Neuronal stem cell (in vitro differentiated cells): ENCODE measurements around the gene C1QTNF12. TPM values are rescaled to one million over a fixed set of nuclear protein-coding genes. Genes with fewer than 3 reads are reported as not detected.
"Not testable (repeated sequence)": the region's sequence is repeated elsewhere in the genome, so short reads cannot be mapped to it uniquely, and the experiment has no call there.

Source experiments
- DNase-seq: peaks from one replicate; pipeline ENCODE4 v3.0.0-alpha.2; 2013; ENCODE audit warnings: low spot score
- H2AFZ ChIP-seq: one replicate; pipeline ENCODE4 v1.6.1; 2013; ENCODE audit warnings: mild to moderate bottlenecking, low read length, inconsistent platforms
- H2AK5ac ChIP-seq: 2 replicates; pipeline ENCODE4 v1.6.1; 2013; ENCODE audit warnings: low read depth, mild to moderate bottlenecking, inconsistent platforms, low read length, moderate library complexity, mixed read lengths
- H2BK120ac ChIP-seq: 2 replicates; pipeline ENCODE4 v1.6.1; 2013; ENCODE audit warnings: low read depth, mild to moderate bottlenecking, inconsistent platforms, low read length, moderate library complexity, mixed read lengths
- H2BK12ac ChIP-seq: one replicate; pipeline ENCODE4 v1.6.1; 2013; ENCODE audit warnings: low read length, inconsistent platforms
- H2BK15ac ChIP-seq: 2 replicates; pipeline ENCODE4 v1.6.1; 2013; ENCODE audit warnings: mild to moderate bottlenecking, low read length, inconsistent platforms, mixed read lengths
- H2BK5ac ChIP-seq: one replicate; pipeline ENCODE4 v1.6.1; 2013; ENCODE audit warnings: inconsistent platforms, mild to moderate bottlenecking, low read length, moderate library complexity
- H3K14ac ChIP-seq: one replicate; pipeline ENCODE4 v1.6.1; 2013; ENCODE audit warnings: low read length, inconsistent platforms
- H3K18ac ChIP-seq: 2 replicates; pipeline ENCODE4 v1.6.1; 2013; ENCODE audit warnings: low read length, inconsistent platforms
- H3K23ac ChIP-seq: 2 replicates; pipeline ENCODE4 v1.6.1; 2013; ENCODE audit warnings: low read depth, mild to moderate bottlenecking, mixed read lengths, low read length, inconsistent platforms; ENCODE audit not compliant: poor library complexity
- H3K27ac ChIP-seq: replicated peaks from 3 replicates; pipeline ENCODE4 v1.5.1; 2013; ENCODE audit warnings: low read length, inconsistent platforms
- H3K27me3 ChIP-seq, 3 experiments: 2 replicates each; pipeline ENCODE4 v1.6.1; 2013; ENCODE audit warnings: low read length in 3 of 3, mild to moderate bottlenecking in 2 of 3, inconsistent platforms in 1 of 3, low read depth in 1 of 3, mixed read lengths in 1 of 3, moderate library complexity in 1 of 3; ENCODE audit not compliant: control insufficient read depth in 3 of 3, insufficient read depth in 3 of 3
- H3K36me3 ChIP-seq, 2 donors: replicated peaks in 1 of 2; 2 replicates each; pipeline ENCODE4 v1.6.1; 2013; ENCODE audit warnings: low read length in 2 of 2; ENCODE audit not compliant: control insufficient read depth in 2 of 2, insufficient read depth in 2 of 2
- H3K4ac ChIP-seq: 2 replicates; pipeline ENCODE4 v1.6.1; 2013; ENCODE audit warnings: inconsistent platforms, mild to moderate bottlenecking, low read length, moderate library complexity
- H3K4me1 ChIP-seq, 2 donors: 1 replicate in 1 of 2; 2 replicates in 1 of 2; pipeline ENCODE4 v1.6.1; 2013; ENCODE audit warnings: low read length in 2 of 2, low read depth in 1 of 2; ENCODE audit not compliant: control insufficient read depth in 2 of 2, insufficient read depth in 1 of 2
- H3K4me2 ChIP-seq: one replicate; pipeline ENCODE4 v1.6.1; 2013; ENCODE audit warnings: mild to moderate bottlenecking, low read length, inconsistent platforms; ENCODE audit not compliant: insufficient read depth, poor library complexity, severe bottlenecking
- H3K4me3 ChIP-seq, 2 donors: 2 replicates each; pipeline ENCODE4 v1.5.1; 2013; ENCODE audit warnings: low read length in 2 of 2, mild to moderate bottlenecking in 2 of 2, inconsistent platforms in 1 of 2, moderate library complexity in 1 of 2
- H3K79me1 ChIP-seq: one replicate; pipeline ENCODE4 v1.6.1; 2013; ENCODE audit warnings: low read depth, mild to moderate bottlenecking, inconsistent platforms, low read length, moderate library complexity
- H3K9ac ChIP-seq: one replicate; pipeline ENCODE4 v1.6.1; 2013; ENCODE audit warnings: mild to moderate bottlenecking, low read depth, low read length, inconsistent platforms; ENCODE audit not compliant: poor library complexity
- H3K9me3 ChIP-seq, 2 donors: replicated peaks in 1 of 2; 2 replicates each; pipeline versions ENCODE3 to v1.6.1; 2013; ENCODE audit warnings: low read length in 2 of 2, mild to moderate bottlenecking in 2 of 2, inconsistent platforms in 1 of 2, low read depth in 1 of 2, mixed read lengths in 1 of 2, moderate library complexity in 1 of 2; ENCODE audit not compliant: control insufficient read depth in 2 of 2, insufficient read depth in 1 of 2
- H4K8ac ChIP-seq: one replicate; pipeline ENCODE4 v1.6.1; 2013; ENCODE audit warnings: low read depth, mild to moderate bottlenecking, inconsistent platforms, low read length, moderate library complexity
- H4K91ac ChIP-seq: one replicate; pipeline ENCODE4 v1.6.1; 2013; ENCODE audit warnings: low read length, low read depth, mild to moderate bottlenecking, inconsistent platforms; ENCODE audit not compliant: poor library complexity
- WGBS, 2 donors: extraction: QIAGEN DNeasy Blood & Tissue Kit; methylation state at CpG; one replicate each; pipeline ENCODE4 v1.1.7; 2013; ENCODE audit warnings: missing lambda C conversion rate in 2 of 2, mixed read lengths in 1 of 2; ENCODE audit not compliant: insufficient read length in 2 of 2, insufficient replicate concordance in 1 of 2; ENCODE audit errors: extremely low coverage in 2 of 2; 5-methylcytosine and 5-hydroxymethylcytosine counted together
- small RNA-seq: library from polyadenylated mRNA; stranded (forward); fragments of <200 nt; extraction: miRNeasy Mini kit (QIAGEN cat#:217004); gene quantifications from one replicate; pipeline ENCODE3, GENCODE V24; 2013; ENCODE audit not compliant: insufficient read depth

Gene C1QTNF12

DNA sequence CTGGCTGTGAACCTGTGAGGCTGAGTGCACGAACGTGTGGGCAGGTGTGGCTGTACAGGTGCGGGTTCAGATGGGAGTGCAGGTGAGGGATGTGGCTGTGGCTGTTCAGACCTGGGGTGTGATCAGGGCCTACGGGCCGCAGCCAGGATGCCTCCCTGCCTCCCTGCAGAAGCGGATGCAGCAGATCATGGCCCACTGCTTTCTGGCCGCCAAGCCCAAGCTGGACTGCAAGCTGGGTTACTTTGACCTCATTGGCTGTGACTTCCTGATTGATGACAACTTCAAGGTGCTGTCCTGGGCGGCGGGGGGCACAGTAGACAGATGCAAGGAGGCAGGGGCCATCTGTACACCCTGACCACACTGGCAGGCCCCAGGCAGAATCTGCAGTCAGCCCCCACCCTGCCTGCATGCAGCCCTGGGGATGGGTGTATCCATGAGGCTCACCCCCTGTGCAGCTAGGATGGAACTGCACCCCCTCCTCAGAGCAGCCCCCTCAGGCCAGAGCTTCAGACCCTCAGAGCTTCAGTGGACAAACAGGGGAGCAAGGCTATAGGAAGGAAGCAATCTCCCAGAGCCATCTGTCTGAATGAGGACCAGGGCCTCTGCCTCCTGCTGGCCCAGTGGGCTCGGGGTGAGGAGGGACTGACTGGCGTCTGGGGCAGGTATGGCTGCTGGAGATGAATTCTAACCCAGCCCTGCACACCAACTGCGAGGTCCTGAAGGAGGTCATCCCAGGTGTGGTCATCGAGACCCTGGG, 49.9 kb downstream of the C1QTNF12 start:
- no CpG with 5 or more reads among the region's 13 CpGs for WGBS, 2 donors
- Histone ChIP-seq H3K23ac (peak overlapping the region; percentile 43), H3K4me1 (peaks cover 3 to 14% of the 10 kb centered on the region in 2 donors), H2BK120ac (peak overlapping the region; percentile 47), H2AFZ (no peak overlapping the region), H3K18ac (peak overlapping the region; percentile 83), H2BK12ac (peak overlapping the region; percentile 41), H2BK15ac (no peak overlapping the region), H3K9me3 (peaks cover 5% of the 10 kb centered on the region in 2 donors), H2AK5ac (peak overlapping the region; percentile 70), H2BK5ac (no peak overlapping the region), H3K4ac (no peak overlapping the region), H3K36me3 (no peaks in the 10 kb centered on the region), H4K8ac (no peak overlapping the region), H3K27ac (no peak overlapping the region), H3K4me2 (no peak overlapping the region), H4K91ac (no peak overlapping the region), H3K4me3 (peak overlapping the region in 1 of 2 donors; percentile 68), H3K14ac (peak overlapping the region; percentile 38), H3K79me1 (no peaks in the 10 kb centered on the region), H3K27me3 (peaks cover 0 to 6% (median 0%) of the 10 kb centered on the region in 3 experiments), H3K9ac (peak overlapping the region; percentile 30)
- DNase-seq: no peak

DNA sequence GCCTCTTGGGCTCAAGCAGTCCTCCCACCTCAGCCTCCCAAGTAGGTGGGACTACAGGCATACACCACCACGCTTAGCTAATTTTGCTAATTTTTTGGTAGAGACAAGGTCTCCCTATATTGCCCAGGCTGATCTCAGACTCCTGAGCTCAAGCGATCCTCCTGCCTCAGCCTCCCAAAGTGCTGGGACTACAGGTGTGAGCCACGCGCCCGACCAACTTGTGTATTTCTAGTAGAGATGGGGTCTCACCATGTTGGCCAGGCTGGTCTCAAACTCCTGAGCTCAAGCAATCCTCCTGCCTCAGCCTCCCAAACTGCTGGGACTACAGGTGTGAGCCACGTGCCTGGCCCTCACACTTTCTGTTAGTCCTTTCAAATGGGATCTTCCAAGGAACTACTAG, 50.8 kb downstream of the C1QTNF12 start:
- H2AFZ ChIP-seq, DNase-seq, H3K18ac ChIP-seq, H2BK5ac ChIP-seq, H4K91ac ChIP-seq, H2BK120ac ChIP-seq, H3K4me2 ChIP-seq, H3K4me3 ChIP-seq, H3K9ac ChIP-seq, H3K79me1 ChIP-seq, H3K27ac ChIP-seq, H3K36me3 ChIP-seq, H3K27me3 ChIP-seq, H2BK12ac ChIP-seq, H3K14ac ChIP-seq, H3K23ac ChIP-seq, H3K4ac ChIP-seq, H2AK5ac ChIP-seq, H3K4me1 ChIP-seq, H4K8ac ChIP-seq, H2BK15ac ChIP-seq, H3K9me3 ChIP-seq: not testable (repeated sequence)
- no CpG with 5 or more reads among the region's 6 CpGs for WGBS, 2 donors

DNA sequence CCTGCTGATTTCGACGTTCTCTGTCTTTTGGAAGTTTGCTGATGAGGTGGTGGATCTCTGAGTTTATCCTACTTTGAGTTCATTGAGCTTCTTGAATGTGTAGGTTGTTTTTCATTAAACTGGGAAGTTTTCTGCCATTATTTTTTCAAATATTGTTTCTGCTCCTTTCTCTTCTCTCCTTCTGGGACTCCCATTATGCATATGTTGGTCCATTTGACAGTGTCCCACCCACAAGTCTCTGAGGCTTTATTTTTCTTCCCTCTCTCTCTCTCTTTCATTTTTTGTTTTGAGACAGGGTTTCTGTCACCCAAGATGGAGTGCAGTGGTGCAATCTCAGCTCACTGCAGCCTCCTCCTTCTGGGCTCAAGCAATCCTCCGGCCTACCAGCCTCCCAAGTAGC, 51.8 kb downstream of the C1QTNF12 start:
- H2BK120ac ChIP-seq: no peak overlapping the region
- no CpG with 5 or more reads among the region's 3 CpGs for WGBS, 2 donors
- no peak overlapping the region for H3K23ac ChIP-seq
- H3K9ac ChIP-seq: no peak overlapping the region
- no peak overlapping the region for H3K4ac ChIP-seq
- H3K36me3 ChIP-seq: no peaks in the 10 kb centered on the region
- H4K91ac ChIP-seq: no peak overlapping the region
- no peaks in the 10 kb centered on the region for H3K79me1 ChIP-seq
- H2BK15ac ChIP-seq: no peak overlapping the region
- H3K4me1 ChIP-seq: peaks cover 0 to 2% of the 10 kb centered on the region in 2 donors
- no peak overlapping the region for H2AFZ ChIP-seq
- H2BK12ac ChIP-seq: no peak overlapping the region
- no peak overlapping the region for H3K14ac ChIP-seq
- no peak overlapping the region for H4K8ac ChIP-seq
- no peak for DNase-seq
- H2BK5ac ChIP-seq: no peak overlapping the region
- no peak overlapping the region for H3K27ac ChIP-seq
- no peak overlapping the region for H3K18ac ChIP-seq
- H3K4me2 ChIP-seq: no peak overlapping the region
- no peaks in the 10 kb centered on the region for H3K27me3 ChIP-seq
- no peak overlapping the region for H3K4me3 ChIP-seq
- H3K9me3 ChIP-seq: peaks cover 5% of the 10 kb centered on the region in 2 donors
- H2AK5ac ChIP-seq: no peak overlapping the region

Small RNAs within 50 kb of the gene (small RNA-seq; reads per million reads assigned to genes)
- not detected for gene MIR6726
